ENCODE results near the gene C2CD4D.
"Not testable (repeated sequence)": the region's sequence is repeated elsewhere in the genome, so short reads cannot be mapped to it uniquely, and the experiment has no call there.

- TF ChIP-seq POLR2A, CTCF, EP300 (IDR thresholded peaks at IDR 0.05): not testable (repeated sequence)
These were observed 44.3 kb upstream of the C2CD4D start for GRCh38 chr1:151883898-151884297.

Data from sigmoid colon (tissue), 4 donors.